ENCODE data around the gene KIRREL3.

The KIRREL3 gene

GRCh38 chr11:126782810-126783209 is 217.8 kb downstream of the KIRREL3 start:
- no peak for DNase-seq (ENCODE audit: low spot score)

- DNase-seq (ENCODE audit: low spot score), result no peak
Observed at GRCh38 chr11:126781942-126782341, 218.6 kb downstream of the KIRREL3 start.

- no peak for DNase-seq (ENCODE audit: low spot score)
Observed at GRCh38 chr11:126776119-126776518, 224.5 kb downstream of the KIRREL3 start.

- DNase-seq (ENCODE audit: low spot score), result no peak
Observed at GRCh38 chr11:126772267-126772666, 228.3 kb downstream of the KIRREL3 start.

- DNase-seq (ENCODE audit: low spot score), result no peak
Observed at GRCh38 chr11:126768702-126769101, 231.9 kb downstream of the KIRREL3 start.

- DNase-seq (ENCODE audit: low spot score), result no peak
Observed at GRCh38 chr11:126766440-126766839, 234.1 kb downstream of the KIRREL3 start.

- DNase-seq (ENCODE audit: low spot score), result no peak
Observed at GRCh38 chr11:126765196-126765595, 235.4 kb downstream of the KIRREL3 start.

- DNase-seq (ENCODE audit: low spot score), result peak; percentile 11
Observed at GRCh38 chr11:126764231-126764630, 236.3 kb downstream of the KIRREL3 start.

GRCh38 chr11:126756855-126757254 is 243.7 kb downstream of the KIRREL3 start:
- DNase-seq (ENCODE audit: low spot score), result no peak

- no peak for DNase-seq (ENCODE audit: low spot score)
Observed at GRCh38 chr11:126756421-126756820, 244.1 kb downstream of the KIRREL3 start.

GRCh38 chr11:126755526-126755925 is 245.0 kb downstream of the KIRREL3 start:
- no peak for DNase-seq (ENCODE audit: low spot score)

GRCh38 chr11:126754591-126755426 is 245.8 kb downstream of the KIRREL3 start:
- no peak for DNase-seq (ENCODE audit: low spot score)

- no peak for DNase-seq (ENCODE audit: low spot score)
Observed at GRCh38 chr11:126753990-126754389, 246.6 kb downstream of the KIRREL3 start.

GRCh38 chr11:126751242-126751641 is 249.3 kb downstream of the KIRREL3 start:
- no peak for DNase-seq (ENCODE audit: low spot score)

GRCh38 chr11:126748793-126749192 is 251.8 kb downstream of the KIRREL3 start:
- DNase-seq (ENCODE audit: low spot score), result no peak

GRCh38 chr11:126748100-126748791 is 252.3 kb downstream of the KIRREL3 start:
- no peak for DNase-seq (ENCODE audit: low spot score)

GRCh38 chr11:126747315-126747714 is 253.3 kb downstream of the KIRREL3 start:
- no peak for DNase-seq (ENCODE audit: low spot score)

- no peak for DNase-seq (ENCODE audit: low spot score)
Observed at GRCh38 chr11:126746443-126746842, 254.1 kb downstream of the KIRREL3 start.

GRCh38 chr11:126744699-126745098 is 255.9 kb downstream of the KIRREL3 start:
- no peak for DNase-seq (ENCODE audit: low spot score)

GRCh38 chr11:126743628-126744027 is 256.9 kb downstream of the KIRREL3 start:
- DNase-seq (ENCODE audit: low spot score), result no peak

GRCh38 chr11:126742582-126742981 is 258.0 kb downstream of the KIRREL3 start:
- no peak for DNase-seq (ENCODE audit: low spot score)

- DNase-seq (ENCODE audit: low spot score), result no peak
Observed at GRCh38 chr11:126740846-126741245, 259.7 kb downstream of the KIRREL3 start.

- peak; percentile 35 for DNase-seq (ENCODE audit: low spot score)
Observed at GRCh38 chr11:126739499-126740145, 260.9 kb downstream of the KIRREL3 start.

Measured in AG08395 (cell line).